Neural cell (in vitro differentiated cells): ENCODE data around the gene LRRFIP2. TPM values are rescaled to one million over a fixed set of nuclear protein-coding genes. Genes with fewer than 3 reads are reported as not detected.

Experiments
- H2AFZ ChIP-seq: fragments of 200-600, 300-800 bp; sonication (generic), shearing (Covaris generic); 2 replicates; pipeline ENCODE4 v1.6.0; 2014; ENCODE audit warnings: low read depth, mild to moderate bottlenecking, antibody characterized with exemption, low read length, moderate library complexity
- H3F3A ChIP-seq: fragments of 200-600 bp; shearing (Covaris generic); 2 replicates; pipeline ENCODE4 v1.6.1; 2016; ENCODE audit warnings: mild to moderate bottlenecking, moderate library complexity, mixed read lengths, antibody characterized with exemption, low read length; ENCODE audit not compliant: insufficient read depth, poor library complexity, severe bottlenecking
- H3K27ac ChIP-seq: fragments of 200-600, 300-800 bp; sonication (generic), shearing (Covaris generic); 2 replicates; pipeline ENCODE4 v1.5.1; 2014; ENCODE audit warnings: mild to moderate bottlenecking, low read length, moderate library complexity
- H3K27me3 ChIP-seq: fragments of 300-800, 200-600 bp; sonication (generic), shearing (Covaris generic); 2 replicates; pipeline ENCODE4 v1.6.0; 2014; ENCODE audit warnings: mild to moderate bottlenecking, low read depth, low read length, moderate library complexity; ENCODE audit not compliant: insufficient read depth
- H3K36me3 ChIP-seq: fragments of 300-800, 200-600 bp; sonication (generic), shearing (Covaris generic); 2 replicates; pipeline ENCODE4 v1.5.1; 2014; ENCODE audit warnings: mild to moderate bottlenecking, antibody characterized with exemption, low read length, moderate library complexity; ENCODE audit not compliant: insufficient read depth
- H3K4me2 ChIP-seq: fragments of 300-800, 200-600 bp; sonication (generic), shearing (Covaris generic); 2 replicates; pipeline ENCODE4 v1.6.0; 2014; ENCODE audit warnings: mild to moderate bottlenecking, low read length
- H3K4me3 ChIP-seq: fragments of 300-800, 200-600 bp; sonication (generic), shearing (Covaris generic); 2 replicates; pipeline ENCODE4 v1.5.1; 2014; ENCODE audit warnings: mild to moderate bottlenecking, low read length, moderate library complexity
- H3K79me2 ChIP-seq: fragments of 200-600 bp; shearing (Covaris generic); replicated peaks from 2 replicates; pipeline ENCODE4 v1.6.0; 2014; ENCODE audit warnings: mild to moderate bottlenecking, low read length, moderate library complexity; ENCODE audit not compliant: insufficient read depth
- H3K9ac ChIP-seq: fragments of 300-800, 200-600 bp; sonication (generic), shearing (Covaris generic); 2 replicates; pipeline ENCODE4 v1.6.1; 2016; ENCODE audit warnings: mild to moderate bottlenecking, low read length, mixed read lengths
- H3K9me2 ChIP-seq: fragments of 200-600 bp; shearing (Covaris generic); 2 replicates; pipeline ENCODE4 v1.6.1; 2016; ENCODE audit warnings: mild to moderate bottlenecking, low read length, mixed read lengths; ENCODE audit not compliant: insufficient read depth
- H3K9me3 ChIP-seq: fragments of 200-600, 300-800 bp; sonication (generic), shearing (Covaris generic); 2 replicates; pipeline ENCODE4 v1.6.1; 2016; ENCODE audit warnings: mild to moderate bottlenecking, mixed run types, low read length, moderate library complexity, mixed read lengths
- H4K20me1 ChIP-seq: fragments of 200-600 bp; shearing (Covaris generic); 2 replicates; pipeline ENCODE4 v1.6.1; 2016; ENCODE audit warnings: mild to moderate bottlenecking, mixed run types; ENCODE audit not compliant: insufficient read depth
- EP300 ChIP-seq: fragments of 450-650 bp; conservative IDR thresholded peaks from 2 replicates; pipeline ENCODE4 v1.6.1; 2014; ENCODE audit warnings: antibody characterized with exemption, mild to moderate bottlenecking, moderate library complexity; ENCODE audit not compliant: poor library complexity, severe bottlenecking
- EZH2 ChIP-seq: fragments of 200-600, 300-800 bp; shearing (Covaris generic), sonication (generic); IDR thresholded peaks from 2 replicates; pipeline ENCODE4 v1.6.1; 2014; ENCODE audit warnings: antibody characterized with exemption, low read length, borderline replicate concordance, mild to moderate bottlenecking; ENCODE audit not compliant: insufficient read depth, poor library complexity, severe bottlenecking
- MXI1 ChIP-seq: fragments of 450-650 bp; conservative IDR thresholded peaks from 2 replicates; pipeline ENCODE4 v1.6.1; 2014; ENCODE audit warnings: antibody characterized with exemption, mild to moderate bottlenecking; ENCODE audit not compliant: poor library complexity, severe bottlenecking
- POLR2AphosphoS5 ChIP-seq: IDR thresholded peaks from 2 replicates; pipeline ENCODE4 v1.6.1; 2012
- RAD21 ChIP-seq: fragments of 450-650 bp; conservative IDR thresholded peaks from 2 replicates; pipeline ENCODE4 v1.6.1; 2014; ENCODE audit warnings: antibody characterized with exemption, mild to moderate bottlenecking, moderate library complexity
- REST ChIP-seq: IDR thresholded peaks from 2 replicates; pipeline ENCODE4 v1.6.1; 2012; ENCODE audit warnings: borderline replicate concordance
- SMC3 ChIP-seq: fragments of 450-650 bp; conservative IDR thresholded peaks from 2 replicates; pipeline ENCODE4 v1.6.1; 2014; ENCODE audit warnings: antibody characterized with exemption, mild to moderate bottlenecking, moderate library complexity; ENCODE audit not compliant: poor library complexity
- TAF1 ChIP-seq: IDR thresholded peaks from 2 replicates; pipeline ENCODE4 v1.6.1; 2012; ENCODE audit warnings: low read depth
- polyA plus RNA-seq: library from polyadenylated mRNA; depleted of rRNA; stranded (reverse); fragments of >200 nt; gene quantifications from 2 replicates; pipeline ENCODE4 v1.2.3, GENCODE V29; 2014
- TF ChIP-seq, protein P1 (sequence below): fragments of 450-650 bp; IDR thresholded peaks from 2 replicates; pipeline ENCODE4 v1.5.1; 2014; ENCODE audit warnings: antibody characterized with exemption, mild to moderate bottlenecking, moderate library complexity; ENCODE audit not compliant: poor library complexity, severe bottlenecking

Gene LRRFIP2
- polyA plus RNA-seq, 1 donor from 2014 or later = 143 TPM

DNA sequence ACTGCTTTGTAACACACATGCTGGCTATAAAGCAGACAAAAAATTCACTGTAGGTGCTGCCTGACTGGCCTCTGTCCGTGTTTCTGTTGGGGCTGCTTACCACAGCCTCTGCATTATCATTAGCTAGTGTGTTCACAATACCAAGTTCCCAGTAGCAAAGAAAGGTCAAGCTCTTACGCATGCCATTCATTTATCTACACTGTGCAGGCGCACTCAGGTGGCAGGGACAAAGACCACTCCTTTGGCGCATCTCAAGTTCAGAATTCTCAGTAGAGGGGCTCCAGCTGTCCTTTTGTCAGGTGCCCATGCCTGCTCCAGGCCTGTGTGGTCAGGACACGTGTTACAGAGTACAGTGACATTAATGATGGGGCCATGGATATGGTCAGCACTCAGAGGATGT is 158.7 kb downstream of the LRRFIP2 start:
- H3K36me3 ChIP-seq = peaks cover 5% of the 10 kb centered on the region
- H3K27ac ChIP-seq = no peak overlapping the region
- no peaks in the 10 kb centered on the region for H3F3A ChIP-seq
- H2AFZ ChIP-seq = no peak overlapping the region
- H3K9ac ChIP-seq = no peak overlapping the region
- no peaks in the 10 kb centered on the region for H3K79me2 ChIP-seq
- H4K20me1 ChIP-seq = no peaks in the 10 kb centered on the region
- H3K4me3 ChIP-seq = no peak overlapping the region
- no peak overlapping the region for H3K4me2 ChIP-seq
- TF ChIP-seq RAD21 (no peak), MXI1 (no peak), POLR2AphosphoS5 (no peak), EP300 (no peak), SMC3 (no peak), TAF1 (no peak), REST (no peak), EZH2 (no peak)
- TF ChIP-seq, protein P1, sequence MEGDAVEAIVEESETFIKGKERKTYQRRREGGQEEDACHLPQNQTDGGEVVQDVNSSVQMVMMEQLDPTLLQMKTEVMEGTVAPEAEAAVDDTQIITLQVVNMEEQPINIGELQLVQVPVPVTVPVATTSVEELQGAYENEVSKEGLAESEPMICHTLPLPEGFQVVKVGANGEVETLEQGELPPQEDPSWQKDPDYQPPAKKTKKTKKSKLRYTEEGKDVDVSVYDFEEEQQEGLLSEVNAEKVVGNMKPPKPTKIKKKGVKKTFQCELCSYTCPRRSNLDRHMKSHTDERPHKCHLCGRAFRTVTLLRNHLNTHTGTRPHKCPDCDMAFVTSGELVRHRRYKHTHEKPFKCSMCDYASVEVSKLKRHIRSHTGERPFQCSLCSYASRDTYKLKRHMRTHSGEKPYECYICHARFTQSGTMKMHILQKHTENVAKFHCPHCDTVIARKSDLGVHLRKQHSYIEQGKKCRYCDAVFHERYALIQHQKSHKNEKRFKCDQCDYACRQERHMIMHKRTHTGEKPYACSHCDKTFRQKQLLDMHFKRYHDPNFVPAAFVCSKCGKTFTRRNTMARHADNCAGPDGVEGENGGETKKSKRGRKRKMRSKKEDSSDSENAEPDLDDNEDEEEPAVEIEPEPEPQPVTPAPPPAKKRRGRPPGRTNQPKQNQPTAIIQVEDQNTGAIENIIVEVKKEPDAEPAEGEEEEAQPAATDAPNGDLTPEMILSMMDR = no peak
- no peaks in the 10 kb centered on the region for H3K27me3 ChIP-seq
- H3K9me2 ChIP-seq = no peaks in the 10 kb centered on the region
- H3K9me3 ChIP-seq = no peaks in the 10 kb centered on the region

DNA sequence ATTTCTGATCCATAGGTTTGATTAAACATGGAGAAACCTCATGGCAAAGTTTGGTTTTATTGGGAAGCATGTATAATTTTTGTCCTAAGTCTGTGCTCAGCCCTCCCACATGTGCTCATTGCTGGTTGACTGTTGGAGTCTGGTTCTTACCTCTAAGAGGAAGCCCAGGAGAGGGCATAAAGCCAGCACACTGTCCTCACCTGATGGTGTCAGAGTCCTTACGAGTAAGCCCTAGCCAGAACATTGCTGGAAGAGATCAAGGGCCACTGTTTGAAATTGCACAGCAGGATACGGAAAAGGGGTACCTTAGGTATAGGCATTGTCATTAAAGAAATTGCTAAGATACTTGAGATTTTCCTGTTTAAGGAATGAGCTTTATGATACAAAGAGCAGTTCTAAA is 159.8 kb downstream of the LRRFIP2 start:
- no peaks in the 10 kb centered on the region for H4K20me1 ChIP-seq
- no peak overlapping the region for H3K9ac ChIP-seq
- no peaks in the 10 kb centered on the region for H3K79me2 ChIP-seq
- no peak overlapping the region for H3K27ac ChIP-seq
- H3K27me3 ChIP-seq = no peaks in the 10 kb centered on the region
- no peak overlapping the region for H3K4me3 ChIP-seq
- no peaks in the 10 kb centered on the region for H3F3A ChIP-seq
- H3K9me3 ChIP-seq = no peaks in the 10 kb centered on the region
- H2AFZ ChIP-seq = no peak overlapping the region
- H3K9me2 ChIP-seq = no peaks in the 10 kb centered on the region
- H3K4me2 ChIP-seq = no peak overlapping the region
- no peak for TF ChIP-seq SMC3
- no peak for TF ChIP-seq REST
- no peak for TF ChIP-seq RAD21
- TF ChIP-seq TAF1 = no peak
- no peak for TF ChIP-seq EP300
- TF ChIP-seq, protein P1 = no peak
- no peak for TF ChIP-seq POLR2AphosphoS5
- H3K36me3 ChIP-seq = no peaks in the 10 kb centered on the region
